Measurements from ENCODE around the gene TXN. TPM values are rescaled to one million over a fixed set of nuclear protein-coding genes. Genes with fewer than 3 reads are reported as not detected.

The TXN gene
- total RNA-seq, 1 donor from 2014 or later = 156 TPM

DNA sequence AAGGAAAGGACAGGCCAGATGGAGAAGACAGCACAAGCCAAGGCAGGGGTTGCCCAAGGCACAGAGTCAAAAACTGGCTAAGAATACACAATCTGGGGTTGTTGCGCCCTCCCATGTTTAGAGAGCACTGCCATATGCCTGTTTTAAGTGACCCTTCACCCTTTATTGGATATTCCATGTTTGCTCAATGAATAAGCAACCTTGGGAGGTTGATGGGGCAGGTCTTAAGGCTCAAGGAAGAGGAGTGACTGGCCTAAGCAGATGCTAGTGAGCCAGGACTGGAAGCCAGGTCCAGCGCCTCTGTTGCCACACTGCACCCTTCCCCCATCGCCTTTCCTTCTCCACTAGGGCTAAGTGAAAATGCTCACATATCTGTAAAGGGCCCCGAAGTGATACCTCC is 6.7 kb downstream of the TXN start:
- TF ChIP-seq, protein P1, sequence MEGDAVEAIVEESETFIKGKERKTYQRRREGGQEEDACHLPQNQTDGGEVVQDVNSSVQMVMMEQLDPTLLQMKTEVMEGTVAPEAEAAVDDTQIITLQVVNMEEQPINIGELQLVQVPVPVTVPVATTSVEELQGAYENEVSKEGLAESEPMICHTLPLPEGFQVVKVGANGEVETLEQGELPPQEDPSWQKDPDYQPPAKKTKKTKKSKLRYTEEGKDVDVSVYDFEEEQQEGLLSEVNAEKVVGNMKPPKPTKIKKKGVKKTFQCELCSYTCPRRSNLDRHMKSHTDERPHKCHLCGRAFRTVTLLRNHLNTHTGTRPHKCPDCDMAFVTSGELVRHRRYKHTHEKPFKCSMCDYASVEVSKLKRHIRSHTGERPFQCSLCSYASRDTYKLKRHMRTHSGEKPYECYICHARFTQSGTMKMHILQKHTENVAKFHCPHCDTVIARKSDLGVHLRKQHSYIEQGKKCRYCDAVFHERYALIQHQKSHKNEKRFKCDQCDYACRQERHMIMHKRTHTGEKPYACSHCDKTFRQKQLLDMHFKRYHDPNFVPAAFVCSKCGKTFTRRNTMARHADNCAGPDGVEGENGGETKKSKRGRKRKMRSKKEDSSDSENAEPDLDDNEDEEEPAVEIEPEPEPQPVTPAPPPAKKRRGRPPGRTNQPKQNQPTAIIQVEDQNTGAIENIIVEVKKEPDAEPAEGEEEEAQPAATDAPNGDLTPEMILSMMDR (IDR thresholded peaks at IDR 0.05; ENCODE audit: unreplicated experiment) = no peak
- Mint-ChIP-seq H3K36me3 (ENCODE audit: low read depth, unreplicated experiment) (peaks cover 10% of the 10 kb centered on the region), H3K9me3 (ENCODE audit: unreplicated experiment) (no peaks in the 10 kb centered on the region), H3K4me1 (ENCODE audit: unreplicated experiment) (peaks cover 2% of the 10 kb centered on the region), H3K4me3 (ENCODE audit: unreplicated experiment) (no peak overlapping the region), H3K27ac (ENCODE audit: unreplicated experiment) (no peak overlapping the region), H3K27me3 (ENCODE audit: unreplicated experiment) (peaks cover 2% of the 10 kb centered on the region)
- DNase-seq (ENCODE audit: low spot score) = no peak

DNA sequence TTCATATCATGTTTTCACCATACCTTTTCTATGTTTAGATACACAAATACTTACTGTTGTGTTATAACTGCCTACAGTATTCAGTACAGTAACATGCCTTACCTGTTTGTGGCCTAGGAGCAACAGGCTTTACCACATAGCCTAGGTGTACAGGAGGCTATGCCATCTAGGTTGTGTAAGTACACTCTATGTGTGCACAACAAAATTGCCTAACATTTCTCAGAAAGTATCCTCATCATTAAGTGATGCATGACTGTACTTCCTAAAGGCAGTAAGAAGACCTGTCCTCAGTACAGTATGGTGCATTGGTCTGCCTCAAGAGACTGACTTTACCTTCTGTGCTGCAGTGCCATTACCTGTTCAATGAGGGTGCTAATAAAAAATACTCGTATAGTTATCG is 7.9 kb downstream of the TXN start:
- no peak overlapping the region for H3K4me3 Mint-ChIP-seq (ENCODE audit: unreplicated experiment)
- no peak for DNase-seq (ENCODE audit: low spot score)
- H3K36me3 Mint-ChIP-seq (ENCODE audit: low read depth, unreplicated experiment) = peaks cover 10% of the 10 kb centered on the region
- no peaks in the 10 kb centered on the region for H3K4me1 Mint-ChIP-seq (ENCODE audit: unreplicated experiment)
- no peaks in the 10 kb centered on the region for H3K27me3 Mint-ChIP-seq (ENCODE audit: unreplicated experiment)
- TF ChIP-seq, protein P1 (IDR thresholded peaks at IDR 0.05; ENCODE audit: unreplicated experiment) = no peak
- H3K27ac Mint-ChIP-seq (ENCODE audit: unreplicated experiment) = no peak overlapping the region
- H3K9me3 Mint-ChIP-seq (ENCODE audit: unreplicated experiment) = no peaks in the 10 kb centered on the region

DNA sequence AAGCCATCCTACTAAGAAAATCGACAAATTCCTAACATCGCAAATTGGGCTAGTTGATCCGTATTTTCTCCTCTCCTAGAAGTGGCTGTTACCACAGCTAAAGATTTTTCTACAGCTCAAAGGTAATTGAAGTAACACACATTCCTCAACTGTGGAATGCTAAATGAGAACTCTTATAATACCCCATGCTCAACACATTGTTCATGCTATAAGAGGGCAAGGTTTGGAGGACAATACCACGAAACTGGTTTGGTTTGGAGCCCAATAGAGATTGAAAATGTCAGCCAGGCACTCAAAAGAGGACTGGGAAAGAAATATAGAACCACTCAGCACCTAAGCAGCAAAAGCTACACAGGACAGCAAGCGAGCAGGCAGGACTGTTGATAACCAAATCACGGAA is 10.1 kb downstream of the TXN start:
- H3K36me3 Mint-ChIP-seq (ENCODE audit: low read depth, unreplicated experiment) = peaks cover 10% of the 10 kb centered on the region
- no peaks in the 10 kb centered on the region for H3K27me3 Mint-ChIP-seq (ENCODE audit: unreplicated experiment)
- no peak overlapping the region for H3K4me3 Mint-ChIP-seq (ENCODE audit: unreplicated experiment)
- no peaks in the 10 kb centered on the region for H3K9me3 Mint-ChIP-seq (ENCODE audit: unreplicated experiment)
- TF ChIP-seq, protein P1 (IDR thresholded peaks at IDR 0.05; ENCODE audit: unreplicated experiment) = no peak
- no peak for DNase-seq (ENCODE audit: low spot score)
- no peaks in the 10 kb centered on the region for H3K4me1 Mint-ChIP-seq (ENCODE audit: unreplicated experiment)
- no peak overlapping the region for H3K27ac Mint-ChIP-seq (ENCODE audit: unreplicated experiment)

DNA sequence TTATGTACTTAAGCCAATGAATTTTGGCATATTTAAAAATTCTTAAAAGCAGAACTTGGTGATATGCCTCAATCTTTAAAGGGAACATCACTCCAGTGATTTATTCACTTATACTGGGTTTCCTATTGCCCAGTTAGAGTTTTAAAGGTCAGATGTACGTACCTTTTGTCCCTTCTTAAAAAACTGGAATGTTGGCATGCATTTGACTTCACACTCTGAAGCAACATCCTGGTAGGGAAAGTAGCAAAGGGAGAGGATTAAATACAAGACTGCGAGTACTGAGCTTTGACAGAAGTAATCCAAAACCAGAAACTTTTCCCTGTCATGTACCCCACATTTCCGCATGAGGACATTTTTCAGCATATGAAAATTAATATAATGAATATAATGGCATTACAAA is 11.7 kb downstream of the TXN start:
- Mint-ChIP-seq H3K27me3 (ENCODE audit: unreplicated experiment) (no peaks in the 10 kb centered on the region), H3K36me3 (ENCODE audit: low read depth, unreplicated experiment) (peaks cover 7% of the 10 kb centered on the region), H3K4me1 (ENCODE audit: unreplicated experiment) (no peaks in the 10 kb centered on the region), H3K9me3 (ENCODE audit: unreplicated experiment) (no peaks in the 10 kb centered on the region), H3K27ac (ENCODE audit: unreplicated experiment) (no peak overlapping the region), H3K4me3 (ENCODE audit: unreplicated experiment) (no peak overlapping the region)
- TF ChIP-seq, protein P1 (IDR thresholded peaks at IDR 0.05; ENCODE audit: unreplicated experiment) = no peak
- DNase-seq (ENCODE audit: low spot score) = no peak

DNA sequence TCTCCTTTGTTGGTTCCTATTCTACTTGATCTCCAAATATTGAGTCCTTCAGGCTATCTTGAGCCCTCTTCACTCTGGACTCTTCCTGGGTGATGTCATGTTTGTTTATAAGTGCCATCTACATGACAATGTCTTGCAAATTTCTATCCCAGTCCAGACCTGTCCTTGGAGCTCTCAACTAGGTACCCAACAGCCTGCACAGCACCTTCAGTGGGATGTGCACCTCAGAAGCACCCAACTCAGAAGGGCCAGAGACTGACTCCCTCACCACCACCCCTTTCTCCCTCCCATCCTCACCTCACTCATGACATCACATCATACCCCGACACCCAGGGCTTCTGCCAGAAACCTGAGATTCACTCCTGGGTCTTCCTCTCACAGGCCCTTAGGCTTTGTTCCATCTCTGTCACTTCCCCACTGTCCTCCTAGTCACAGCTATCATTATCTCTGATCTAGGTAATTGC is 14.4 kb downstream of the TXN start:
- DNase-seq (ENCODE audit: low spot score) = no peak
- Mint-ChIP-seq H3K4me1 (ENCODE audit: unreplicated experiment) (no peaks in the 10 kb centered on the region), H3K36me3 (ENCODE audit: low read depth, unreplicated experiment) (peaks cover 7% of the 10 kb centered on the region), H3K4me3 (ENCODE audit: unreplicated experiment) (no peak overlapping the region), H3K27me3 (ENCODE audit: unreplicated experiment) (no peaks in the 10 kb centered on the region), H3K9me3 (ENCODE audit: unreplicated experiment) (no peaks in the 10 kb centered on the region), H3K27ac (ENCODE audit: unreplicated experiment) (no peak overlapping the region)
- TF ChIP-seq, protein P1 (IDR thresholded peaks at IDR 0.05; ENCODE audit: unreplicated experiment) = no peak
